AG04450 (cell line): ENCODE results near the gene SLC30A5. TPM values are rescaled to one million over a fixed set of nuclear protein-coding genes. Genes with fewer than 3 reads are reported as not detected.
"Not testable (repeated sequence)": the region's sequence is repeated elsewhere in the genome, so short reads cannot be mapped to it uniquely, and the experiment has no call there.

Experiments used
- CTCF ChIA-PET: fragments of 300-600, 350-600 bp; formaldehyde crosslinking; extraction: SDS; loops from one replicate; lab custom pipeline; 2022; ENCODE audit warnings: antibody characterized with exemption, inconsistent platforms; lab: Charles Lee
- POLR2A ChIA-PET: fragments of 350-600 bp; formaldehyde crosslinking; extraction: SDS; loops from one replicate; lab custom pipeline; 2021; ENCODE audit warnings: antibody characterized with exemption, inconsistent platforms; lab: Yijun Ruan, JAX
- DNase-seq: peaks from one replicate; pipeline ENCODE4 v3.0.0-alpha.2; 2011; ENCODE audit warnings: low read depth, low spot score
- H3K27ac ChIP-seq: one replicate; pipeline ENCODE4 v1.5.1; 2012; ENCODE audit warnings: low read depth, low read length, control low read depth
- H3K27me3 ChIP-seq: one replicate; pipeline ENCODE4 v1.6.0; 2012; ENCODE audit warnings: low read length; ENCODE audit not compliant: control insufficient read depth, insufficient read depth
- H3K4me3 ChIP-seq: 2 replicates; pipeline ENCODE4 v1.5.1; 2011; ENCODE audit warnings: mild to moderate bottlenecking, low read depth, low read length, control low read depth
- H3K9me3 ChIP-seq: 2 replicates; pipeline ENCODE4 v1.5.1; 2012; ENCODE audit warnings: low read length; ENCODE audit not compliant: control insufficient read depth, insufficient read depth
- CTCF ChIP-seq: IDR thresholded peaks from 2 replicates; pipeline ENCODE4 v1.5.1; 2011; ENCODE audit warnings: low read depth, low read length, control low read depth, inconsistent platforms
- polyA plus RNA-seq: library from polyadenylated mRNA; depleted of rRNA; stranded (reverse); fragments of >200 nt; gene quantifications from 2 replicates; pipeline ENCODE4 v1.2.3, GENCODE V29; 2011

Gene SLC30A5
- polyA plus RNA-seq, 1 experiment = 49.2 TPM

GRCh38 chr5:69136293-69136692 lies 42.5 kb downstream of the SLC30A5 start:
- ChIA-PET CTCF (no interaction called here), POLR2A (no interaction called here)
- DNase-seq = no peak
- Histone ChIP-seq H3K27ac (no peak overlapping the region), H3K4me3 (no peak overlapping the region), H3K27me3 (no peaks in the 10 kb centered on the region), H3K9me3 (peaks cover 2% of the 10 kb centered on the region; the same call in 1 of the 2 replicates)
- no peak for TF ChIP-seq CTCF

- POLR2A ChIA-PET = not testable (repeated sequence)
- CTCF ChIA-PET = interaction anchor here (0.8 kb wide), 1 partner anchor 44 kb away, joined by 3 read pairs; the partner anchor contains the start of gene SLC30A5
Observed at GRCh38 chr5:69137208-69137607, 43.4 kb downstream of the SLC30A5 start.

GRCh38 chr5:69137807-69138206 lies 44.0 kb downstream of the SLC30A5 start:
- ChIA-PET CTCF (no interaction called here), POLR2A (no interaction called here)
- no peak for TF ChIP-seq CTCF
- H3K9me3 ChIP-seq = peaks cover 2% of the 10 kb centered on the region; the same call in 1 of the 2 replicates
- no peak for DNase-seq
- no peak overlapping the region for H3K27ac ChIP-seq
- H3K27me3 ChIP-seq = no peaks in the 10 kb centered on the region
- no peak overlapping the region for H3K4me3 ChIP-seq

More at GRCh38 chr5:69137208-69137607, 43.4 kb downstream of the SLC30A5 start:
- H3K9me3 ChIP-seq, DNase-seq, H3K27me3 ChIP-seq, H3K4me3 ChIP-seq, H3K27ac ChIP-seq: not testable (repeated sequence)

GRCh38 chr5:69138766-69139165 lies 45.0 kb downstream of the SLC30A5 start:
- no peak for DNase-seq
- POLR2A ChIA-PET = no interaction called here
- Histone ChIP-seq H3K9me3 (peaks cover 2% of the 10 kb centered on the region; the same call in 1 of the 2 replicates), H3K4me3 (no peak overlapping the region), H3K27me3 (no peaks in the 10 kb centered on the region), H3K27ac (no peak overlapping the region)
- TF ChIP-seq CTCF = no peak
- CTCF ChIA-PET = interaction anchor here (0.6 kb wide), 1 partner anchor 19 kb away, joined by 3 read pairs; no protein-coding TSS in a partner anchor

GRCh38 chr5:69140239-69140638 lies 46.4 kb downstream of the SLC30A5 start:
- DNase-seq, H3K9me3 ChIP-seq, H3K27ac ChIP-seq, H3K27me3 ChIP-seq, POLR2A ChIA-PET, H3K4me3 ChIP-seq, CTCF ChIA-PET: not testable (repeated sequence)

GRCh38 chr5:69140827-69141226 lies 47.0 kb downstream of the SLC30A5 start:
- TF ChIP-seq CTCF = no peak
- no peak for DNase-seq
- Histone ChIP-seq H3K4me3 (no peak overlapping the region), H3K27ac (no peak overlapping the region), H3K27me3 (no peaks in the 10 kb centered on the region), H3K9me3 (no peaks in the 10 kb centered on the region; the same call in 1 of the 2 replicates)
- ChIA-PET CTCF (no interaction called here), POLR2A (no interaction called here)

- CTCF ChIA-PET, POLR2A ChIA-PET, DNase-seq, H3K27me3 ChIP-seq, H3K9me3 ChIP-seq, H3K4me3 ChIP-seq: not testable (repeated sequence)
- peak overlapping the region; percentile 11 for H3K27ac ChIP-seq
Observed at GRCh38 chr5:69148576-69148975, 54.8 kb downstream of the SLC30A5 start.
